ENCODE data around the gene SCAMP3. TPM values are rescaled to one million over a fixed set of nuclear protein-coding genes. Genes with fewer than 3 reads are reported as not detected.
"Not testable (repeated sequence)": the region's sequence is repeated elsewhere in the genome, so short reads cannot be mapped to it uniquely, and the experiment has no call there.

The SCAMP3 gene
- total and polyA plus RNA-seq, 4 donors, result 26.3 to 103 (median 70.1) TPM

DNA sequence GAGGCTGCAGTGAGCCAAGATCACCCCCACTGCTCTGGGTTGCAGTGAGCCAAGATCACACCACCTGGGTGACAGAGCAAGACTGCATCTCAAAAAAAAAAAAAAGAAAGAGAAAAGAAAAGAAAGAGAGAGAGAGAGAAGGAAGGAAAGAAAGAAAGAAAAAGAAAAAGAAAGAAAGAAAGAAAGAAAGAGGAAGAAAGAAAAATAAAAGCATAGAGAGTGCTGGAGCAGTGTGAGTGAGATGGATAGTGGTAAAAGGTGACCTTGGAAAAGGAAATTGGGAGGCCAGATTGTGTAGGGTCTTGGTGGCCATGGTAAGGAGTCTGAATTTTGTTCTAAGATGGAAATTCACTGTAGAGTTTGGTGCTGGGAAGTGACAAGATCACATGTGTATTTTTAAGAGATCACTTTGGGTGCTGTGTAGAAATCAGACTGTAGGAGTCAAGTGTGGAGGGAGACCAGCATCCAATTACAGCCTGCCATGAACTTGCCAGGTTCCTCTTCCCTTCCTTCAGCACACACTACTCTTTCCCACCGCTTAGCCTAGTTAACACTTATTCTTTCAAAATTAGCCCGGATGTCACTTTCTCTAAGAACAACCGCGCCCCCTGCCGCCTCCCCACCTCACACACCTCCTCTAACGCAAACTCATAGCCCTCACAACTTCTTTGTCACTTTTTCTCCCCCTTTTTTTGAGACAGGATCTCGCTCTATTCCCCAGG is 35.8 kb downstream of the SCAMP3 start:
- WGBS (ENCODE audit: insufficient coverage), result 0% methylated on average over 7 of the region's 7 CpGs
- peaks cover 23% of the 10 kb centered on the region for H3K4me1 ChIP-seq (ENCODE audit: control insufficient read depth, insufficient read depth, low read length)
- peak in 2 of 6 donors; percentile 88 to 95 for DNase-seq (ENCODE audit: low read depth in 4 of 6, low spot score in 6 of 6)
- peaks cover 6% of the 10 kb centered on the region for H3K36me3 ChIP-seq (ENCODE audit: control insufficient read depth, insufficient read depth, low read length)
- H3K9me3 ChIP-seq (ENCODE audit: control insufficient read depth, insufficient read depth, low read length), result no peaks in the 10 kb centered on the region
- H3K27me3 ChIP-seq (ENCODE audit: control insufficient read depth, insufficient read depth, low read length), result no peaks in the 10 kb centered on the region
- peak overlapping the region; percentile 72 for H3K4me3 ChIP-seq (ENCODE audit: low read depth, low read length)
- peak overlapping the region; percentile 88 for H3K27ac ChIP-seq (ENCODE audit: low read depth, low read length)

DNA sequence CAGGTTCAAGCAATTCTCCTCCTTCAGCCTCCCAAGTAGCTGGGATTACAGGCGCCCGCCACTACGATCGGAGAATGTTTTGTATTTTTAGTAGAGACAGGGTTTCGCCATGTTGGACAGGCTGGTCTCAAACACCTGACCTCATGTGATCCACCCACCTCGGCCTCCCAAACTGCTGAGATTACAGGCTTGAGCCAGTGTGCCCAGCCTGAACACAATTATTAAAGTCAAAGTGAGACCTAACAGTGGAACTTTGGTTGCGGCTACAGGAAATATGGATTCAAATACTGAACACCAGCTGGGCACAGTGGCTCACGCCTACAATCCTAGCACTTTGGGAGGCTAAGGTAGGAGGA is 36.8 kb downstream of the SCAMP3 start:
- peaks cover 23% of the 10 kb centered on the region for H3K4me1 ChIP-seq (ENCODE audit: control insufficient read depth, insufficient read depth, low read length)
- not testable (repeated sequence) for H3K36me3 ChIP-seq (ENCODE audit: control insufficient read depth, insufficient read depth, low read length); DNase-seq (ENCODE audit: low read depth in 4 of 6, low spot score in 6 of 6); H3K4me3 ChIP-seq (ENCODE audit: low read depth, low read length); H3K27ac ChIP-seq (ENCODE audit: low read depth, low read length); H3K9me3 ChIP-seq (ENCODE audit: control insufficient read depth, insufficient read depth, low read length); H3K27me3 ChIP-seq (ENCODE audit: control insufficient read depth, insufficient read depth, low read length)
- 92% methylated on average over 3 of the region's 8 CpGs for WGBS (ENCODE audit: insufficient coverage)

DNA sequence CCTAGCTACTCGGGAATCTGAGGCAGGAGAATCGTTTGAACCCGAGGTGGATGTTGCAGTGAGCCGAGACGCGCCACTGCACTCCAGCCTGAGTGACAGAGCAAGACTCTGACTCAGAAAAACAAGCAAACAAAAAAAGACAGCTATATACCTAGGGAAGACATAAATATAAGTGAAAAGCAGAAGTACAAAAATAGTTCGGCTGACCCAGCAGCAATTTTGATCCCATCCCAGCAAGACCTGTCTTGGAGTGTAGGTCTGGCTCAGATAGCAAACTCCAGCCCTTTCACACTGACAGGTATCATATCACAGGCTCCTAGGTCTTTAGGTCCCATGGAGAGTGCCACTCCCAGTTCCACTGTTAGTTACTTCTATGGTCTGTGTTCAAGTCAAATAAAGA is 39.1 kb downstream of the SCAMP3 start:
- Histone ChIP-seq H3K4me3 (ENCODE audit: low read depth, low read length) (no peak overlapping the region), H3K27me3 (ENCODE audit: control insufficient read depth, insufficient read depth, low read length) (no peaks in the 10 kb centered on the region), H3K4me1 (ENCODE audit: control insufficient read depth, insufficient read depth, low read length) (peaks cover 28% of the 10 kb centered on the region), H3K36me3 (ENCODE audit: control insufficient read depth, insufficient read depth, low read length) (peaks cover 6% of the 10 kb centered on the region), H3K27ac (ENCODE audit: low read depth, low read length) (no peak overlapping the region), H3K9me3 (ENCODE audit: control insufficient read depth, insufficient read depth, low read length) (no peaks in the 10 kb centered on the region)
- DNase-seq (ENCODE audit: low read depth in 4 of 6, low spot score in 6 of 6), result no peak
- WGBS (ENCODE audit: insufficient coverage), result 80% methylated on average over 1 of the region's 7 CpGs

DNA sequence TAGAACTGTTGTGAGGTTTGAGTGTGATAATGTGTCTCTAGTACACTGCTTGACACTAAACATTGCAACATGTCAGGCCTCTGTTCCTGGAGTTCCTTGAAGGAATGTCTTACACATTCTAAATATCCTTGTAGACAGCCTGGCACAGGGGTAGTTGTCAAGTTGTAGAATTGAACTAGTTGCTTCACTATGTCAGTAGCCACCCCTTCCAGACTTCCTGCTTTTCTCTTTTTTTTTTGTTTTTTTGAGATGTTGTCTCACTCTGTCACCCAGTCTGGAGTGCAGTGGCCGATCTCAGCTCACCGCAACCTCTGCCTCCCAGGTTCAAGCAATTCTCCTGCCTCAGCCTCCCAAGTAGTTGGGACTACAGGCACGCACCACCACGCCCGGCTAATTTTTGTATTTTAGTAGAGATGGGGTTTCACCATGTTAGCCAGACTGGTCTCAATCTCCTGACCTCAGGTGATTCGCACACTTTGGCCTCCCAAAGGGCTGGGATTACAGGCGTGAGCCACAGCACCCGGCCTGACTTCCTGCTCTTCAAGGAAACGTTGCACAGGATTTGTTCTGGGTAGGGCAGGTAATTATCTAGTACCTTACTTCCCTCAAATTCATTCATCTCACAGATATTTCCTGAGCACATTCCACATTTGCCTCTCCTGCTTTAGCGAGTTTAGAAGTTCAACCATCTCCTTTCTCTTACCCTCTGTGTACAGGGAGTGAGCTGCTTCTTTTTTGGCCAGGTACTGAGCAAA is 41.8 kb downstream of the SCAMP3 start:
- DNase-seq (ENCODE audit: low read depth in 4 of 6, low spot score in 6 of 6); H3K27me3 ChIP-seq (ENCODE audit: control insufficient read depth, insufficient read depth, low read length); H3K4me3 ChIP-seq (ENCODE audit: low read depth, low read length); H3K9me3 ChIP-seq (ENCODE audit: control insufficient read depth, insufficient read depth, low read length); H3K27ac ChIP-seq (ENCODE audit: low read depth, low read length): not testable (repeated sequence)
- Histone ChIP-seq H3K36me3 (ENCODE audit: control insufficient read depth, insufficient read depth, low read length) (peaks cover 15% of the 10 kb centered on the region), H3K4me1 (ENCODE audit: control insufficient read depth, insufficient read depth, low read length) (peaks cover 11% of the 10 kb centered on the region)
- WGBS (ENCODE audit: insufficient coverage), result 100% methylated on average over 3 of the region's 10 CpGs

DNA sequence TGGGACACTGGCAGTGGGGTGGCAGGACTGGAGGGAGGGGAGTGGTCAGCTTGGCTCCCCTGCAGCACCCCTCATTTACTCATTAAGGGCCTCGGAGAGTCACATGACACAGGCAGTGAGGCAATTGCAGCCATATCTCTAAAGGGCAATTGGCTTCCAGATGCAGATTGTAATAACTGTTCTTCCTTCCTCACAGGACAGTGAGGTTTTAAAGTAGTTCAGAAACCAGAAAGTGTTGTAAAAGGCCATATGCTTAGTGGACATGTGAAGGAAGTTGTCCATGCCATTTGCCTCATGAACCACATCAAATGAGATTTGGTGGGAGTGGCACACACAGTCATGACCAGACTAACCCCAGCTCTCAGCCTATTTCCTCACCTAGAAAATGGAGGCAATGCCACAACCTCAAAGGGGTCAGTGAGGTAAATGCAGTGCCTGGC is 42.5 kb downstream of the SCAMP3 start:
- peak overlapping the region; percentile 36 for H3K27ac ChIP-seq (ENCODE audit: low read depth, low read length)
- H3K4me3 ChIP-seq (ENCODE audit: low read depth, low read length), result no peak overlapping the region
- H3K27me3 ChIP-seq (ENCODE audit: control insufficient read depth, insufficient read depth, low read length), result no peaks in the 10 kb centered on the region
- WGBS (ENCODE audit: insufficient coverage), result 20% methylated on average over 1 of the region's 1 CpG
- no peaks in the 10 kb centered on the region for H3K9me3 ChIP-seq (ENCODE audit: control insufficient read depth, insufficient read depth, low read length)
- peak in 2 of 6 donors; percentile 61 to 90 for DNase-seq (ENCODE audit: low read depth in 4 of 6, low spot score in 6 of 6)
- peaks cover 17% of the 10 kb centered on the region for H3K36me3 ChIP-seq (ENCODE audit: control insufficient read depth, insufficient read depth, low read length)
- peaks cover 8% of the 10 kb centered on the region for H3K4me1 ChIP-seq (ENCODE audit: control insufficient read depth, insufficient read depth, low read length)

DNA sequence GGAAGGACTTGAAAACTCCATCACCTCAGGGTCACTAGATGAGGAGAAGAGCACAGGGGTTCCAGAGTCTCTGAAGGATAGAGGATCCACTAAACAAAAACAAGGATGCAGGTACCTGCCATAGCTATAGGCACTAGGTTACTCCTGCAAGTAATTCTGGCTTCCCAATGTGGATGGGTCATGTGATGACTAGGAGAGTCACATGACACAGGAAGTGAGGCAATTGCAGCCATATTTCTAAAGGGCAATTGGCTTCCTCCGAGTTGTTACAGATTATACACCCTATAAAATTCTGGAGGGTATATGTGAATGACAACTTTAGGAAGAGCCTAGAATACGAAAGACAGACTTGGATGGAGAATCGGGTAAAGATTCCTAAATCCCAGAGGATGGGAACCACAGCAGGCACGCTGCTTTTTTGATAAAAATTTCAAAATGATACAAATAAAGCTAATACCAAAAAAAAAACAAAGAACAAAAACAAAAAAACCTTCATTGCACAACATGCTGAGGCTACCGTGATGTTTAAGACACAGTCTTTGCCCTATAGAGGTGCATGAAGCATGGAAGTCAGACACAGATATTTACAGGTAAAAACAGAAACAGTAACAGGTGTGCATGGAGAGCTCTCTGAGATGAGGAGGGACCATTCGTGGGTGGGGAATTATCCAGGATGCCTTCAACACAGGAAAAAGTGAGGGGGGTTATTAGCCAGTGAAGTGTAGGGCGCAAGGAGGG is 43.1 kb downstream of the SCAMP3 start:
- peak in 3 of 6 donors; percentile 80 to 97 (median 94) for DNase-seq (ENCODE audit: low read depth in 4 of 6, low spot score in 6 of 6)
- WGBS (ENCODE audit: insufficient coverage), result 22% methylated on average over 1 of the region's 7 CpGs
- Histone ChIP-seq H3K4me1 (ENCODE audit: control insufficient read depth, insufficient read depth, low read length) (peaks cover 8% of the 10 kb centered on the region), H3K27ac (ENCODE audit: low read depth, low read length) (peak overlapping the region; percentile 36), H3K4me3 (ENCODE audit: low read depth, low read length) (peak overlapping the region; percentile 11), H3K9me3 (ENCODE audit: control insufficient read depth, insufficient read depth, low read length) (no peaks in the 10 kb centered on the region), H3K36me3 (ENCODE audit: control insufficient read depth, insufficient read depth, low read length) (peaks cover 14% of the 10 kb centered on the region), H3K27me3 (ENCODE audit: control insufficient read depth, insufficient read depth, low read length) (no peaks in the 10 kb centered on the region)

DNA sequence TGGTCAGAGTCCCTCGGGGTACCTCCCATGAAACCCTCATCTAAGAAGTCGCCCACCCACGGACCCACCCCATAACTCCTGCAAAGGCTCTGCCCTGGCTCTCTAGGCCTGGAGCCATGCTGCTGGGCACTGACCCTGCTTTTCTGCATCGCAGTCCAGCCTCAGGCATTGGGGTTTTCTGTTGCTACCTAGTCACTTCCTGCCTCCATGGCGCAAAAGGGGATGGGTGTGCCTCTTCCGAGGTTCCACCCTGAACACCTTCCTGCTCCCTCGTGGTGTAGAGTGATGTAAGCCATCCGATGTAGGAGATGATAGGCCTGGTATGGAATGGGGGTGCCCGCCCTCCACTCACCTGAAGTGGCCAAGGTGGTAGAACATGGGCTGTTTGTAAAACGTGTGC is 47.5 kb downstream of the SCAMP3 start:
- no CpG with 5 or more reads among the region's 10 CpGs for WGBS (ENCODE audit: insufficient coverage)
- not testable (repeated sequence) for H3K27ac ChIP-seq (ENCODE audit: low read depth, low read length); DNase-seq (ENCODE audit: low read depth in 4 of 6, low spot score in 6 of 6); H3K4me3 ChIP-seq (ENCODE audit: low read depth, low read length); H3K9me3 ChIP-seq (ENCODE audit: control insufficient read depth, insufficient read depth, low read length); H3K27me3 ChIP-seq (ENCODE audit: control insufficient read depth, insufficient read depth, low read length); H3K4me1 ChIP-seq (ENCODE audit: control insufficient read depth, insufficient read depth, low read length)
- H3K36me3 ChIP-seq (ENCODE audit: control insufficient read depth, insufficient read depth, low read length), result peaks cover 22% of the 10 kb centered on the region

DNA sequence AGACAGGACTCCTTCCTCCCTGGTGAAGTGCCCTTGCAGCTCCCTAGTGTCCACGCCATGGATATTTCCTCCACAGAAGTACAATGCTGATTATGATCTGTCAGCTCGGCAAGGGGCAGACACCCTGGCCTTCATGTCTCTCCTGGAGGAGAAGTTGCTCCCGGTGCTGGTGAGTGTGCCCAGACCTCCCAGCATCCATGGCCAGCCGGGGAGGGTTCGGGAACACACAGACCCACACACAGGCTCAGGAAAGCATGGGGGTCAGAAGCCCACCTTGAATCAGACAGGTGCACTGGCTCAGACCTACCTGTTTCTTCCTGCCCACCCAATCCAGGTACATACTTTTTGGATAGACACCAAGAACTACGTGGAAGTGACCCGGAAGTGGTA is 50.1 kb downstream of the SCAMP3 start:
- H3K9me3 ChIP-seq (ENCODE audit: control insufficient read depth, insufficient read depth, low read length); DNase-seq (ENCODE audit: low read depth in 4 of 6, low spot score in 6 of 6); H3K27me3 ChIP-seq (ENCODE audit: control insufficient read depth, insufficient read depth, low read length); H3K4me3 ChIP-seq (ENCODE audit: low read depth, low read length); H3K27ac ChIP-seq (ENCODE audit: low read depth, low read length): not testable (repeated sequence)
- 87% methylated on average over 2 of the region's 7 CpGs for WGBS (ENCODE audit: insufficient coverage)
- peaks cover 21% of the 10 kb centered on the region for H3K4me1 ChIP-seq (ENCODE audit: control insufficient read depth, insufficient read depth, low read length)
- peaks cover 22% of the 10 kb centered on the region for H3K36me3 ChIP-seq (ENCODE audit: control insufficient read depth, insufficient read depth, low read length)

DNA sequence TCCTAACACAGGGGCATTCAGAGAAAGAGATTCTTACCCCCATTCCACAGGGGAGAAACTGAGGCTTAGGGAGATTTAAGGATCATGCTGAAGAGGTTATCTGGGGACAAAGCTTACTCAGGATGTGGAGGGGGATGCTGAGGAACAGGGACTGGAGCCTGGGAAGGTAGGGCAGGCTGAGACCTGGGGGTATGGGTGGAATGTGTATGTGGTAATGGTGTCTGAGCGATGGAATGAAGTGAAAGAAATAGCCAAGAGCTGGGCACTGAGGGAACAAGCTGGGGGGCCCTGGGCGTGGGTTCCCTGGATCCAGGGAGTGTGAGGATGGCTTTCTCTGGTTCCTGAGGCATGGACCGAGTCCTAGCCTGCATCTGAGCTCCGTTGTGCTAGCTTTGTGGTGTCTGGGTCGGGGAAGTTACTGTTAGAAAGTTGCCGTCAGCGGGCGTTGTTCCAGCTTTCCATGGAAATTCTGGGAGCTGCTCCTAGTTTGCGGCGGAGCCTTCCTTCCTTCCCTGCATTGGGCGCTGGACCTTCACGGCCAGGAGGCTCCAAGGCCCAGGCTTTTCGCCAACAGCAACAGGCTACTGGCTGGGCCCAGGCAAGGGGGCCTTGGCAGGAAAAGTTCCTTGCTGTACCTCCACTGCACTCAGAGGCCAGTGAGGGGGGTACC is 50.6 kb downstream of the SCAMP3 start:
- 69% methylated on average over 10 of the region's 13 CpGs for WGBS (ENCODE audit: insufficient coverage)
- not testable (repeated sequence) for DNase-seq (ENCODE audit: low read depth in 4 of 6, low spot score in 6 of 6)

More for the DNA sequence above, 50.6 kb downstream of the SCAMP3 start:
- H3K4me3 ChIP-seq (ENCODE audit: low read depth, low read length); H3K27ac ChIP-seq (ENCODE audit: low read depth, low read length); H3K9me3 ChIP-seq (ENCODE audit: control insufficient read depth, insufficient read depth, low read length); H3K27me3 ChIP-seq (ENCODE audit: control insufficient read depth, insufficient read depth, low read length): not testable (repeated sequence)
- Histone ChIP-seq H3K4me1 (ENCODE audit: control insufficient read depth, insufficient read depth, low read length) (peaks cover 27% of the 10 kb centered on the region), H3K36me3 (ENCODE audit: control insufficient read depth, insufficient read depth, low read length) (peaks cover 22% of the 10 kb centered on the region)

Measured in spinal cord (tissue), 10 donors.